ENCODE results near the gene NOP9.
A peak's percentile ranks its signal among the peaks of the same experiment; 100 is the strongest.

The NOP9 gene

DNA sequence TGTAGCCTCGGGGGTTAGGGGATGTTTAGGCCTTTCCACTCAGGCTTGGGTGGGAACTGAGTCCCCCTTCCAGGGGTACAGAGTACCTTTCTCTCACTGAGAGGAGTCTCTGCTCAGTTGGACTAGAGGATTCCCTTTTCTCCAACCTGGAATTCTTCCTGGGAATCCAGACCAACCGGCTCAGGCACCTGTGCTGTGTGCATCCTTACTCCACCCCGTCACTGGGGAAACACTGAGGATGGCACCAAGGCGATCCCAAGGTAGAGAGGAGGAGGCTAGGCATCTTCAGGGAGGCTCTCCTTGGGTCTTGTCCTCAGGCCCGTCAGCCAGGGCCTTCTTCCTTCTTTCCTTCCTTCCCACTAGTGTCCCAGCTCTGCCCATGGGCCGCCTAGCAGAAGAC lies 35.8 kb upstream of the NOP9 start:
- no peak for DNase-seq (ENCODE audit: low spot score)

DNA sequence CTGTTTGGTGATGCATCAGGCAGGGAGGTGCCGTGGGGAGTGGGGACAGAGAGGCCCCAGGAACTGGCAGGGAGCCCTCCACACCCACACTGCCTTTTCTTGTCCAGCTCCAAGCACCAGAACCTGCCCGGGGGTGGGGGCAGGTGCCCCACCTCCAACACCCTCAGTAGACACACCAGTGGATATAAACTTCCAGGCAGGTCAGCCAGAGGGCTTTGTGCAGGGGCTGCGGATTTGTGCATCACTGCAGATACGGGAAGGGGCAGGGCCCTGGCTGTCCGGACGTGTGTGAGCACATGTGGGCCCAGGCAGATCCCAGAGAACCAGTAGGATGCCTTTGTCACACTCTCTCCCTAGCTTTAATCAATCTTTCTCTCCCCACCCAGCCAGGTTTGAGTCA lies 35.4 kb upstream of the NOP9 start:
- no peak for DNase-seq (ENCODE audit: low spot score)

DNA sequence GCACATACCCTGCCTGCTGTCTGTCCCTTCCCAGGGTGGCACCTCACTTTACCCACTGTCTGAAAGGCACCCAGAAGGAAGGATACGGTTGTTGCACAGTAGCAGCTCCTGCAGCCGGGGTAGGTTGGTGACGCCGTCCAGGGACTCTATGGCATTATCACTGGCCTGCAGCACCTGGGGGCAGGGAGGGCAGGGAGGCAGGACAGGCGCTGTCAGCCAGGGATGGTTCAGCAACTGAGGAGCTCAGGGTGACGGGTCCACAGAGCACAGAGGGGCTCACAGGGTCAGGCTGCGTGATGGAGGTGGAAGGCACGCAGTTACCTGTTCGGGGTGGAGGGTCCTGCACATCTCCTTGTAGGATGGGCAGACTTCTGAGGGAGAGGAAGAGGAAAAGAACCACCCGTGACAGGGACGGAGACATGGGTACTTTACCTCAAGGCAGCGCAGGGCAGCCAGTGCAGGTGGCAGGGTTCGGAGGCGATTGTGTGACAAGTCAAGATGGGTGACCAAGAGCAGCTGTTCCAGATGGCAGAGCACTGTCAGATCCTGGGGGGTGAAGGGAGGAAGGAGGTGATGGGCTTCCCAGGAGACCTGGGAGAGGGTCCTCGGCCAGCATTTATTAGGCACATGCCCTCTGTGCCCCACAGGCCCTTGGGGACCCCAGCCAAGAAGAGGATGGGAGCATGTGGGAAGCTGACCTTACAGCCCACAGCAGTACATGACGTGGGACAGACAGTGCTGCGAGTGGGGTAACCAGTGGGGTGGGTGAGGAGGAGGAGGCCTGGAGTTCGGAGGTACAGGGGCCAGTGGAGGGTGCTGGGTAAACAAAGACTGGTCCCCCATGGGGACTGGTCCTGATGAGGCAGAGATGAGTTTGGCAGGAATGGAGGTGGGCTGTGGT lies 33.1 kb upstream of the NOP9 start:
- no peak for DNase-seq (ENCODE audit: low spot score)

DNA sequence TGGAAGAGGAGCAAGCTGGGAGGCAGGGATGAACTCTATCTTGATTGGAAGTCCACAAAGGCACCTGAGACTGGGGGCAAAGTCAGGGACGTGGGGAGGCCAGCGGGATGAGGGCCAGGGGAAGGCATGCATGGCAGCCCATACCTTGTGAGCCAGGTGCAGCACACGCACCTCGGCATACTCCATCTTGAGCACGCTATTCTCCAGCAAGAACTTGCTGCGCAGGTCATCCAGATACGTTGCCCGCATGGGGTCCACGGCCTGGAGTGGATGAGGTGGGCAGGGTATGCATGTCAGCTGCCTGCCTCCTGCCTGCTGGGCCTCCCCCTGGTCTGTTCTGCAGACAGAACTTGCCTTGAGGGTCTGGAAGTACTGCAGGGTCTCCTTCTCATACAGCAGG lies 32.1 kb upstream of the NOP9 start:
- DNase-seq (ENCODE audit: low spot score) = no peak

DNA sequence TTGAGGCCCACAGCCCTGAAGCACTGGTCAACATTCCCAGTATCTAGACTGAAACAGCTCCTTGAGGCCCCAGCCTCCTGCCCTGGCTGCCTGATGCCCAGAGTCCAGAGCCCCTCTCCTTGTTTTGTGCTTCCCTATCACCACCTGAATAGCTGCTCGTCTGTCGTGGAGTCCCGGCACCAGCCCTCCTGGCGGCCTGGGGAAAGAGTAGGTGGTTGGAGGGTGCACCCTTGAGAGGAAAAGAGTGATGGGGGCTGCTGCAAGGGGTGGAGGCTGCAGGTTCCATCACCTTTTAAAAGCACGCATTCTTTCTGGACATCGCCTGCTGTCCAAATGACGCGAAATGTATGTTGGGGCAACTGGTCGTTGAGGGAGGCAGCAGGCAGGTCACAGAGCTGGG lies 31.4 kb upstream of the NOP9 start:
- DNase-seq (ENCODE audit: low spot score) = no peak

DNA sequence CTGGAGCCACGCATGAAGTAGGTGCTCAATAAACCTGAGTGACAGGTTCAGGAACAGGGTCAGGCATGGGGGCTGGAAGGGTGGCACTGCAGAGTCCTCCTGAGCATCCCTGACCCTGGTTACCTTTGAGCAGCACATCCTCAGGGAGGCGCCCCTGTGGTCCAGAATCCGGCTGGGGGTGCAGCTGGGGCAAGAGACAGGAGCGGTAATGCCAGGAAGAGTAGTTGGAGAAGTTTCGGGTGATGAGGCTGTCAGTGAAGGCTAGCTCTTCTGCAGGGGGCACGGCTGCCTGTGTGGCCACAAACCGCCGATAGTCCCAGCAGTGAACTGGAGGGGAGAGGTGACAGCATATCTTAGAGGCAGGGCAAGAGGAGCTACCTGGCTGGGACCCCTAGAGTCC lies 30.3 kb upstream of the NOP9 start:
- no peak for DNase-seq (ENCODE audit: low spot score)

DNA sequence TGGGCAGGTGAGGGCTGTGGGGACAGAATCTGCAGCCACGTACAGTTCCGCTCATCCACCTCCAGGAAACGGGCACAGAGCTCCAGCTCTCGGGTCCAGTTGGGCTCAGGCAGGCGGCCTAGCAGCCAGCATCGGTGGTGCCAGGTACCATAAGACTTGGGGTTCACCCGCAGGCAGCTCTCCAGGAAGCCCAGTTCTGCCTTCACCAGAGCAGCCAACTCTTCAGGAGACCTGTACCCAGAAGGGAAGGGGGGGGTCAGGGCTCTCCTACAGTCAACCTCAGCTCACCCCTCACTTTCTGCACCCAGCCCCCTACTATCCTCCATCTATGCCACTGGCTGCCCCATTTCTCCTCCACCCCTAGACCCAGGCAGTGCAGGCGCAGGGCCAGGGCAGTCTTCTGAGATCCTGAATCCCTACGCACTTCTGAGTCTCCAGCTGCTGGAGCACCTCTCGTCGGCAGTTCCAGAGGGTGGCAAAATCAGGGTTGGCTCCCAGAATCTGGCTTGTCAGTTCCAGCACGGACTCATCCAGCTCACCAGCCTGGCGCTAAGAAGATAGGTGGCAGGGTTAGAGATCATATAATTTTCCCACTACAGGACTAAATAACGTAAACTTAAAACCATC lies 29.6 kb upstream of the NOP9 start:
- DNase-seq (ENCODE audit: low spot score) = no peak

DNA sequence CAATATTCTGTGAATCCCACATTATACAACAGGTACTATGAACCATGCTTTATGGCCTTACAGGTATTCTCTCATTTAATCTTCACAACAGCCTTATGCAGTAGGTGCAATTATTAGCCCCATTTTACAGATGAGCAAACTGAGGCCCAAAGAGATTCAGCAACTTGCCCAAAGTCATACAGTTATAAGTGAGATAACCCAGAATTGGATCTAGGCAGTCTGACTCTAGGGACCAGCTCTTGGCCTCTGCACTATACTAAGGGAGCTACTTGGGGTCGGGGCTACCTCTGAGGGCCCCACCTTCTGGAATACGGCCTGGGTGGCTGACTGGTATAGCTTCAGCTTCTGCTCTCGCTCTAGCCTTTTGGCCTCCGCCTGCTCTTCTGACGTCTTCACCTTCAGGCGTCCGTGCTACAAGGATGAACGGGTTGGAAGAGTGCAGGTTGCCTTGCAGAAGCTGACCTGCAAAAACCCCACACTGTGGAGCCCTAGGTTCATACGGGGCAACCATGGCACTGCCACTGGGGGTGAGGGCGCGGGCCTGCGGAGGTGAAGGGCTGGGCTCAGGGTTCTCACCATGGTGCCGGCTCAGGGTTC lies 29.0 kb upstream of the NOP9 start:
- DNase-seq (ENCODE audit: low spot score) = no peak

DNA sequence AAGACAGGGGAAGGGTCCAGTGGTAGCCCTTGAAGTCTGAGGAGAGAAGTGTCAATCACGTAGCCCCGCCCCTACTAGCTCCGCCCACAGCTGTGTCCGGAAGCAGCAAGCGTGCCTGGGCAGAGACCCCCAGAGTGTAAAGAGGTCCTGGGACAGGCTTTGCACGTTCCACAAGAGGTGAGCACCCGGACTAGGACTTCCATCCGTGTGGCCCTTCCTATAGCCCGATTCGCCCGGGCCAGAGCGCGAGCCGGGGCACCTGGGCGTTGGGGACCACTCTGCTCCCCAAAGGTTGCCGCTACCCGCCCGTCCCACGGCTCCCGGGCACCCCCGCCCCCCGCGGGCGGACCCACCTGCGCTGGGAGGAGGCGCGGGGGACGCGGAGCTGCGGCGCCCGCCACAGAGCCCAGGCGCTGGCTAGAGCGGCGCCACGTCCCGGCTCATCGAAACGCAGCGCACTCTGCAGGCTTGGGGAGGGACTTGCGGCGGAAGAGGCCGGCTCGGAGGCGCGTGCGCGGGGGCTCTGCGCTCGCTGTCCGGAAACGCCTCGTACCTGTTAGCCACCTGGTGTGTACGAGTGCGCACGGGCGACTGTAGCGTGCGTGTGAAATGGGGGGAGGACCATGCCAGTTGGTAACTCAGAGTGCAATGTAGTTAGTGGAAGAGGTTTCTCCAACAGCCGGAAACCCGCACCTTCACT lies 28.4 kb upstream of the NOP9 start, which contains the start of gene RABGGTA:
Gene RABGGTA, minus strand, starts transcription at position 464 of the 700 bp plus-strand sequence. CDS start 482 bp downstream, outside the sequence.
- peak; percentile 93 for DNase-seq (ENCODE audit: low spot score)

DNA sequence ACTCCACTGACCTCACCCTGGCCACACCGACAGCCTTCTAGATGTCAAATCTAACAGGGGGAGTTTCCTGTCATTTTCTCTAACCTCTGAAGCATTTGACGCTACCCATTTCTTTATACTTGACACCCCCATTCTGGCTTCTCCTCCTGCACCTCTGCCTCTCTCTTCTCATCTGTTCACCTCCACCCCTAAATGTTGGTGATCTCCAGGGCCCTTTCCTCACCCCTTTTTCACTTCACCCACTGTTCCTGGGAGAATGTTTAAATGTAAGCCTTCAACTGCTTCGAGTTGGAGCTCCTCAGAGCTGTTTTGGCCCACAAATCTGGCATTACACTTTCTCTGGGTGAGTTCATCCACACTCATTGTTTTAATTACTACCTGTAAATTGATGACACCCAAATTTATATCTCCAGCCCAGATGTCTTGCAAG lies 27.8 kb upstream of the NOP9 start:
- DNase-seq (ENCODE audit: low spot score) = no peak

DNA sequence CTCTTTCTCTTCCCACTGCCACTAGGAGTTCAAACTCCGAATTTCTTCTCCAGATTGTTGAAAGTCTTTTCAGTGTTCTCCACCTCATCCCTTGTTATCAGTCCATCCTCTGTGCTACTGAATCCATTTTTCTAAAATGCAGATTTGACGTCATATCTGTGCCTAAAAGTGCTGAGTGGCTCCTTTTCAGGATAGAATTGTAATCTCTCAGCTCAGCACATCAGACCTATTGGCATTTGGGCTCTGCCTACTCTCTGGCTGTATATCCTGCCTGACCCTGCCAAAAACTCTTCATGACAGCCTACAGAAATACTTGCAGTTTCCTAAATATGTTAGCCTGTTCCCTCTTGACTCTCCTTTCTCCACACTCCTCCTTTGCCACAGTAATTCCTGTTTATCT lies 27.2 kb upstream of the NOP9 start:
- DNase-seq (ENCODE audit: low spot score) = no peak

DNA sequence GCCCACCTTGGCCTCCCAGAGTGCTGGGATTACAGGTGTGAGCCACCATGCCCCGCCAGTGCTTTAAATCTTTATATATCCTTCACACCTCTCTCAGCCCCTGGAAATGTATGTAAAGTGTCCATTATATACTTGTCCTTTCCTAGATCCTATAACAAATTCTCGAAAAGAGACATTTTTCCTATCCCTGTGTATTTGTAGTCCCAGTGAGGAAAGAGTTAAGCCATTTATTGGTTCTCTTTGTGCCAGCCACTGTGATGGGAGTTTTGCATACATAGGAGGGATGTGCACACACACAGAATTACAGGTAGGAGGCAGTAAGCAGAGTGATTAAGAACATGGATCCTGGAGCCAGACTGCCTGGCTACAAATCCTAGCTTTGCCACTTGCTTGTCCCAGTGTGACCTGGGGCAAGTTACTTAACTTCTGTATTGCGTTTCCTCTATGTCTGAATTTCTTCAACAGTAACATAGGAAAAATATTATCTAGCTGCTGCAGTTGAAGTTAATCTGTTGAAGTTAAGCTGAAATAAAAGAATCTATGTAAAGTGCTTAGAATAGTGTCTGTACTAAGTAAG lies 26.1 kb upstream of the NOP9 start:
- peak; percentile 20 for DNase-seq (ENCODE audit: low spot score)

DNA sequence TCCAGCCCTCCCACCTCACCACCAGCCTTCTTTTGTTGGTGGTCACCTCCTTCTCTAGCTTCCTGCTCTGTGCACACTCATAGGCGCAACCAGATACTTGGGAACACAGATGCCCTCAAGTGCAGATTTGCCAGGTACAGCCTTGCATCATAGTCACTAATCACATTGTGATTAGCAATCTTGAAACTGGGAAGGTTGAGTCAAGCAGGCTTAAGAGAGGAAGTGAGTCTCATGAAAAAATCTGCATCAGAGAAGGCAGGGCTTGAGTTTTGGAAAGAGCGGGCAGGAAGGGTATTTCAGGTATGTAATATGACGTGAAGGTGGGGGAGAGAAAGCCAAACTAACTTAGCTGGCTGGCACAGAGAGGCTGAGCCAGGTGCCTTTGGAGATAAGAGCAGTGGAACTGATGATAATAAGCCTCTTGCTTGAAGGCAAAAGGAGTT lies 25.5 kb upstream of the NOP9 start:
- DNase-seq (ENCODE audit: low spot score) = peak; percentile 19

DNA sequence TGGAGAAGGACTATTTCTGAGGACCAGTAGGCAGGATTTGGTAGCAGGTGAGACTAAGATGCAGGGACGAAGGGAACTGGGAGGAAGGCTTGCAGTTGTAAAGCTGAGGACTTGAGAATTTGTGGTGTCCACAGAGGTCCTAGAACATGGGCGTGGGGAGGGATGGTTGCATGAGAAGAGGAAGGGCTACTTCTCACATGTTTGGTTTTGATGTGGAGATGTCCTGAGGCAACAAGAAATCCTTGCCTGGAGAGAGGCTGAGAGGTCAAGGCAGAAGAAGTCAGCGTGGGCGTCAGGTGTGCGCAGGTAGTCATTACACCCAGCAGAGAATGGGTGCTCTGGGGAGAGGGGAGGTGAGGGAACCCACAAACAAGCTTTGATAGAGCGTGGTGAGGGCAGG lies 22.6 kb upstream of the NOP9 start:
- DNase-seq (ENCODE audit: low spot score) = no peak

DNA sequence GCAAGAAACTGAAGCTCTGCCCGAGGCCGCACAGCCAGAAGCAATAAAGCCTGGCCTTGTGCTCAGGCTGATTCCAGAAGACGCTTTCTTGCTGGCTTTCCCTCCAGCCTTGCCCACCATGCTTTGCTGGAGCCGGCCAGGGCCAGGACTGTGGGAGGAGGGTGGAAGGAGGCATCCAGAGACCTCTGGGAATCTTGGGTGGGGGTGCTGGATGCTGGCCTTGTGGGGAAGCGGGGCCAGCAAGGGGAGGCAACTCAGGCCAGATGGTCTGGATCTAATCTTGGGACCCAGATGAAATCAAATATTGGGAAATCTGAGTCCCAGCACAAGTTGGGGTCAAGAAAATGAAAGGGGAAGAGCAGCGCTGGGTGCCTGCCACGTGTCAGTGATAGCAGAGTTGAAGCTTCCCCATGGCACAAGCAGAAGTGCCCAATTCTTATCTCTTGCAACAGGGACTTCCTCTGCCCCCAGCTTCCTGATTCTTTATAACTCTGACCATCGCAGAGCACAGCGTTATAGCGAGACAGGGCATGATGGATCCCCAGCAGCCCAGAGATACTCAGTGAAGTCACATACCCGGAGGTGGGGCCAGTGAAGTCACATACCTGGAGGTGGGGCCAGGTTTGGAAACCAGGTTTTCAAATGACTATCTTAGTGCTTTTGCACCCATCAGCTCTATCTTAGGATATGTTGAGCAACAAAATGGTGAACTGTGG lies 21.9 kb upstream of the NOP9 start:
- DNase-seq (ENCODE audit: low spot score) = no peak

DNA sequence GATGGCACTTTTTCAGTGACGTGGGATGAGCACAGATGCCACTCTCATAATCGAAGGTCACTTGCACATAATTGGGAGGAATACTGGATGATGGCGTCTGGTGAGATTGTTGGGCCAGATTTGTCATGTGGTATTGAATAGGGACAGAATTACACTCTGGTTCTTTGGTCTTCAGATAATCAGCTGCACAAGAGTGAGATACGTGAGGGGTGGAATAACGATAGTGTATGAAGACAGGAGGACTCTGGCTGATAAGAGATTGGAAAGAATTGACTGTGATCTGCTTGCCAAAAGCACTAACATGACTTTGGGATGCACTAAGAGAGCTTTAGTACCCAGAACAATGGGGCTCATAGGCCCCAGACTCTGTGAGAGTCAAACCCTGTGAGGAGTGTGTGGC lies 21.2 kb upstream of the NOP9 start:
- DNase-seq (ENCODE audit: low spot score) = no peak

DNA sequence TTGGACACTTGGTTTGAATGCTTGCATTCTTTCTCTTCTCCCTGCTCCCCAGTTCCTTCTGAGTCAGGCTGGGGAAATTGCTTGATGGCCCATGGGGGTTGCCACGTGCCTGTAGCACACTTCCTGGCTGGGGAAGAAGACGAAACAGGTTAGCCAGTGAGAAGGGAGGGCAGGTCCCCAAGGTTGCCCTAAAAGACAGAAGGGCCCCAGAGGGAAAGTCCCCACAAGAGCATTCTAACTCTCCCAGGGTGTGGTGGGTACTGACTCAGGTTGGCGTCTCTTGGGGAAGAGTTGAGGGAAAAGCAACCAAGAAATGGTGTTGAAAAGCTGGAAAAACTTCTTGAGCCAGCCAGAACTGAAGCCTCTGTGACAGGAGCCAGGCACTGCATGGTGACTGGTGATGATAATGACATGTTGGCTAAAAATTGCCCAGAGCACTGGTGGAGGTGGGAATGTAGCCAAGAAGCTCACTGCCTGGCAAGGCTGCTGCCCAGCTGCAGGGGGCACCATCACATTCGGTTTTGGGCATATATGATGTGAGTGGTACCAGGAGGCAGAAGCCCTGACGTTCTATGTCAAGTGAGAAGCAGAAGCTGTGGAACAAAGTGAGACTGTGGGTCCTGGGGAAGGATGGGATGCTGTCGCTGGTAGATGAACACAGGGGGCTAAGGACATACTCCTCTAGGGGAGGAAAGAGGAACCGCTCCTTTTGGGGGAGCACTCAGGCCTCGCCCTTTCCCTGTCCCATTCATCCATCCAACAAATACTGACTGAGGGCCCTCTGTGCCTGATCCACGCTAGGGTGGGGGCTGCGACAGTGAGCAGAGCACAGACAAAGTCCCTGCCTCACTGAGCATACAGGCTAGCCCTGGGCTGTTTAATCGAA lies 20.1 kb upstream of the NOP9 start:
- peak; percentile 32 for DNase-seq (ENCODE audit: low spot score)

DNA sequence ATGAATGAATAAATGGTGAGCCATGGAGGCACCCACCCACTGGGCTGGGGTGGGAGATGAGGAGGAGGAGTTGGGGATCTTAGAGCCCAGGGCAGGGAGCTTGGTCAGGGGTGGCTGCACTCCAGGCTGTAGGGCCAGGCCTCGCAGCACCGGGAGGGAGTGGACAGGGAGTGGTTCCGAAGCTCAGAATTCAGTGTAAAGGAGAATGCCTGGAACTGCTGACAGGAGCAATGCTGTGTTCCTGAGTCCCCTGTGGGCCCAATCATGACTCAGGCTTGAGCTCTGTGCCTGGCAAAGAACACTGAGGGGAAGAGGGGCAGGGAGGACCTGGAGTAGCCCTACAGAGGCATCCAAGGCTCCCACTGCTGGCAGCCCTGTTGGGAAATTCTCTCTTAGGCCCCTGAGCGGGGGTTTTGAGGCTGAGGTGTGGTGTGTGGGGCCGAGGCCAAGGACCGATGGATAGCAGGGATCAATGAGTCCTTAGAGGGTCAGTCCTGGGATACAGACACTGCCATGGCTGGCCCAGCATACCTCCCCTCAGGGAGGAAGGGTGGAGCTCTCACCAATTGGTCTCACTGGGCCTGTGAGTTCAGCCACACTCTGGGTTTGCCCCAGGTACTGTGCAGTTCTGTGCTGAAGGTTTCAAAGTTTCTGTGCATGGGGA lies 18.7 kb upstream of the NOP9 start:
- DNase-seq (ENCODE audit: low spot score) = no peak

DNA sequence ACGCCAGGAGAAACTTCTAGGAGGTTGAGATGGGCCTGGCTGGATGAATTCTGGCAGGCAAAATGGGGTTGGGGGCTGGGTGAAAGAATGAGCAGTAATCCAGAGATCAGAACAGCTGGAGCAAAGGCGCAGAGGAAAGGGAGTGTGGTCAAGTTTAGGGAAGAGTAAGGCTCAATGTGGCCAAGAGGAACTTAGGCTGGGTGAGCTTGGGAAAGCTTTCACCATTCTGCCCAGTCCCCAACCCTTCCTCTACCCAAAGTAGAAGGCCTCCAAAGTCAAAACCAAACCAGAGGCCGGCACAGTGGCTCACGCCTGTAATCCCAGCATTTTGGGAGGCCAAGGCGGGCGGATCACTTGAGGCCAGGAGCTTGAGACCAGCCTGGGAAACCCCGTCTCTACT lies 18.0 kb upstream of the NOP9 start:
- no peak for DNase-seq (ENCODE audit: low spot score)

DNA sequence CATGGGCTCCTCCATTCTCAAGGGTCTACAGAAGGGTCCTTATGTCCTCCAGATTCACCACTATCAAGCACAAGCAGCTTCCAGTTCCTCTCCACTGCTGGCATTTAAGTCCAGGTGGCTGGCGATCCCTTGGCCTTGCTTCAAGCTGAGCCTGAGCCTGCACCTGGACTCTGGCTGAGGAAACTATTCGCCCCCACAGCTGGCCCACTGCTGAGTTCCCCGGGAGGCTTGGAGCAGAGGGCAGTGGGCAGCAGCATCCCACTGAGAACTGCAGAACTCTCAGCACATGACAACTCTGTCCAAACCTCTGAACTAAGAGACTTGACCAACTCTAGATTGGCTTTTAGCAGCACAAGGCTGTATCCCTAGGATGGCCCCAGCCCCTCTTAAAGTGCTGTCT lies 16.9 kb upstream of the NOP9 start:
- DNase-seq (ENCODE audit: low spot score) = no peak

Measured in NAMALWA (cell line).